MM.1S (cell line): ENCODE results near the gene HEMK1.
A peak's percentile ranks its signal among the peaks of the same experiment; 100 is the strongest.

Experiments
- DNase-seq: peaks from one replicate; pipeline ENCODE4 v3.0.0-alpha.2; 2015
- H2AFZ ChIP-seq: fragments of 300-600 bp; sonication (generic); 2 replicates; pipeline ENCODE4 v1.6.0; 2016; ENCODE audit warnings: antibody characterized with exemption, low read length
- H3F3A ChIP-seq: fragments of 300-600 bp; sonication (generic); 2 replicates; pipeline ENCODE4 v1.6.1; 2016; ENCODE audit warnings: mild to moderate bottlenecking, antibody characterized with exemption, low read length, moderate library complexity, mixed read lengths; ENCODE audit not compliant: insufficient read depth
- H3K27ac ChIP-seq: fragments of 300-600 bp; sonication (generic); 2 replicates; pipeline ENCODE4 v1.5.1; 2016; ENCODE audit warnings: mild to moderate bottlenecking, low read length
- H3K27me3 ChIP-seq: fragments of 300-600 bp; sonication (generic); replicated peaks from 2 replicates; pipeline ENCODE4 v1.6.0; 2016; ENCODE audit warnings: low read length; ENCODE audit not compliant: insufficient read depth
- H3K36me3 ChIP-seq: fragments of 300-600 bp; sonication (generic); replicated peaks from 2 replicates; pipeline ENCODE4 v1.6.1; 2016; ENCODE audit warnings: mild to moderate bottlenecking, low read length, mixed read lengths; ENCODE audit not compliant: insufficient read depth
- H3K4me1 ChIP-seq: fragments of 300-600 bp; sonication (generic); 2 replicates; pipeline ENCODE4 v1.6.1; 2016; ENCODE audit warnings: low read length, mixed read lengths
- H3K4me2 ChIP-seq: fragments of 300-600 bp; sonication (generic); 2 replicates; pipeline ENCODE4 v1.6.0; 2016; ENCODE audit warnings: low read depth, low read length
- H3K4me3 ChIP-seq: fragments of 300-600 bp; sonication (generic); 2 replicates; pipeline ENCODE4 v1.5.1; 2016; ENCODE audit warnings: low read length, mixed read lengths
- H3K79me2 ChIP-seq: fragments of 300-600 bp; sonication (generic); 2 replicates; pipeline ENCODE4 v1.6.1; 2016; ENCODE audit warnings: mixed run types, low read length, mixed read lengths
- H3K9ac ChIP-seq: fragments of 300-600 bp; sonication (generic); 2 replicates; pipeline ENCODE4 v1.6.1; 2016; ENCODE audit warnings: low read length, mixed read lengths
- H3K9me2 ChIP-seq: fragments of 300-600 bp; sonication (generic); replicated peaks from 2 replicates; pipeline ENCODE4 v1.6.1; 2016; ENCODE audit warnings: mild to moderate bottlenecking, low read length, mixed read lengths; ENCODE audit not compliant: insufficient read depth
- H3K9me3 ChIP-seq: fragments of 300-600 bp; sonication (generic); replicated peaks from 2 replicates; pipeline ENCODE4 v1.6.1; 2016; ENCODE audit warnings: mild to moderate bottlenecking, low read length, mixed read lengths; ENCODE audit not compliant: insufficient read depth
- H4K20me1 ChIP-seq: fragments of 300-600 bp; sonication (generic); 2 replicates; pipeline ENCODE4 v1.6.1; 2016; ENCODE audit warnings: mild to moderate bottlenecking, low read length, moderate library complexity, mixed read lengths; ENCODE audit not compliant: insufficient read depth
- EZH2 ChIP-seq: fragments of 300-600 bp; sonication (generic); optimal IDR thresholded peaks from 2 replicates; pipeline ENCODE3; 2017; ENCODE audit warnings: low read depth, mild to moderate bottlenecking, antibody characterized with exemption, low read length, mixed read lengths
- EZH2phosphoT487 ChIP-seq: fragments of 300-600 bp; sonication (generic); IDR thresholded peaks from 2 replicates; pipeline ENCODE4 v1.6.1; 2018; ENCODE audit warnings: antibody characterized with exemption, low read length
- TF ChIP-seq, protein P1 (sequence below): fragments of 300-600 bp; sonication (generic); IDR thresholded peaks from 2 replicates; pipeline ENCODE4 v1.5.1; 2016; ENCODE audit warnings: antibody characterized with exemption, low read length, mixed read lengths

The HEMK1 gene

DNA sequence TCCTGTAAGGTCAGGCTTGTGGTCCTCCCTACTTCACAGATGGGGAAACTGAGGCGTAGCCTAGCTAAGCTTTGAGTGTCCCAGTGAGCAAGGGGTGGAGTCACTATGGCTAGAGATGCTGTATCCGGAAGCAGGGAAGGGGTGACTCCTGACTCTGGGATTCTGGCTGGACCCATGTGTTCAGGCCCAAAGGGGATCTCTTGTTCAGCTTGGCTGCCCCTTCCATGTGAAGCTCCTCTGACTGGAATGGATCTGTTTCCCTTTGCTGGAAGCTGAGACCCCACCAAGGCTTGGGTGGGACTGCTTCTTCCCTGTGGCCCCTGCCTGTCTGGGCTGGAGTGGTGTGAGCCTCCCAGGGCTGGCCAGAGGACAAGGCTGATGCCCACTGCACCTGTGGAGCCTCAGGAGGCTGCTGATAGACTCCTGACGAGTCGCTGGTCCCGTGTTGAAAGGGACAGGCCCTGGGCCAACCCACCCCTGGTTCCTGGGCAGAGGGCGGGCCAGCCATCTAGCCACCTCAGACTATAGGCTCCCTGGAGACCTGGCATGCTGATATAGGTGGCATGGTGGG, 48.7 kb downstream of the HEMK1 start:
- no peak for DNase-seq
- peaks cover 12% of the 10 kb centered on the region for H3F3A ChIP-seq
- peak overlapping the region; percentile 96 for H2AFZ ChIP-seq
- TF ChIP-seq EZH2 (no peak), EZH2phosphoT487 (no peak)
- TF ChIP-seq, protein P1, sequence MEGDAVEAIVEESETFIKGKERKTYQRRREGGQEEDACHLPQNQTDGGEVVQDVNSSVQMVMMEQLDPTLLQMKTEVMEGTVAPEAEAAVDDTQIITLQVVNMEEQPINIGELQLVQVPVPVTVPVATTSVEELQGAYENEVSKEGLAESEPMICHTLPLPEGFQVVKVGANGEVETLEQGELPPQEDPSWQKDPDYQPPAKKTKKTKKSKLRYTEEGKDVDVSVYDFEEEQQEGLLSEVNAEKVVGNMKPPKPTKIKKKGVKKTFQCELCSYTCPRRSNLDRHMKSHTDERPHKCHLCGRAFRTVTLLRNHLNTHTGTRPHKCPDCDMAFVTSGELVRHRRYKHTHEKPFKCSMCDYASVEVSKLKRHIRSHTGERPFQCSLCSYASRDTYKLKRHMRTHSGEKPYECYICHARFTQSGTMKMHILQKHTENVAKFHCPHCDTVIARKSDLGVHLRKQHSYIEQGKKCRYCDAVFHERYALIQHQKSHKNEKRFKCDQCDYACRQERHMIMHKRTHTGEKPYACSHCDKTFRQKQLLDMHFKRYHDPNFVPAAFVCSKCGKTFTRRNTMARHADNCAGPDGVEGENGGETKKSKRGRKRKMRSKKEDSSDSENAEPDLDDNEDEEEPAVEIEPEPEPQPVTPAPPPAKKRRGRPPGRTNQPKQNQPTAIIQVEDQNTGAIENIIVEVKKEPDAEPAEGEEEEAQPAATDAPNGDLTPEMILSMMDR, result no peak
- H3K36me3 ChIP-seq, result no peaks in the 10 kb centered on the region
- no peaks in the 10 kb centered on the region for H3K27me3 ChIP-seq
- peak overlapping the region; percentile 81 for H3K4me2 ChIP-seq
- no peaks in the 10 kb centered on the region for H4K20me1 ChIP-seq
- H3K9me2 ChIP-seq, result no peaks in the 10 kb centered on the region
- H3K27ac ChIP-seq, result no peak overlapping the region
- no peaks in the 10 kb centered on the region for H3K9me3 ChIP-seq
- peaks cover 20% of the 10 kb centered on the region for H3K4me1 ChIP-seq
- H3K4me3 ChIP-seq, result peak overlapping the region; percentile 90
- peak overlapping the region; percentile 90 for H3K9ac ChIP-seq
- peaks cover 12% of the 10 kb centered on the region for H3K79me2 ChIP-seq

DNA sequence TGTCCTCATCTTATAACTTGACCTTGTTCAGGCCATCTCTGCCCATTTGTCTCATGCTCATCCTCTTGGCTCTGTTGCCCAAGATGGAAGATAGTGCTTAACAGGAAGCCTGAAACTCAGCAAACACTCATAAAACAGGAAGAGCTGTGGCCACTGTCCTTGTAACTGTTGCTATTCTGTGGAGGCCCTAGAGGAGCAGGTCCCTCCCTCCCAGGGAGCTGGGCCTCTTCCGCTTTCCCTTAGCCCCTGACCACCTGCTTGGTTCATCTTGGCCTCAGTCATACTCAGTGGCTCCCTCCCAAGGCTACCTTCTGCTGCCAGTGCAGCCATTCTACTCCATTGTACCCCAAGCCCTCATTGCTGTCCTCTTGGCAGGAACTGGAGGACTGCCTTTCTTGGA, 51.1 kb downstream of the HEMK1 start:
- TF ChIP-seq, protein P1, result no peak
- TF ChIP-seq EZH2 (no peak), EZH2phosphoT487 (no peak)
- no peak for DNase-seq
- Histone ChIP-seq H3K27ac (no peak overlapping the region), H4K20me1 (no peaks in the 10 kb centered on the region), H3K79me2 (peaks cover 15% of the 10 kb centered on the region), H3K9me2 (no peaks in the 10 kb centered on the region), H3K27me3 (no peaks in the 10 kb centered on the region), H3K36me3 (no peaks in the 10 kb centered on the region), H3K9me3 (no peaks in the 10 kb centered on the region), H3K4me2 (no peak overlapping the region), H3F3A (peaks cover 7% of the 10 kb centered on the region), H2AFZ (no peak overlapping the region), H3K4me1 (peaks cover 28% of the 10 kb centered on the region), H3K9ac (no peak overlapping the region), H3K4me3 (no peak overlapping the region)

DNA sequence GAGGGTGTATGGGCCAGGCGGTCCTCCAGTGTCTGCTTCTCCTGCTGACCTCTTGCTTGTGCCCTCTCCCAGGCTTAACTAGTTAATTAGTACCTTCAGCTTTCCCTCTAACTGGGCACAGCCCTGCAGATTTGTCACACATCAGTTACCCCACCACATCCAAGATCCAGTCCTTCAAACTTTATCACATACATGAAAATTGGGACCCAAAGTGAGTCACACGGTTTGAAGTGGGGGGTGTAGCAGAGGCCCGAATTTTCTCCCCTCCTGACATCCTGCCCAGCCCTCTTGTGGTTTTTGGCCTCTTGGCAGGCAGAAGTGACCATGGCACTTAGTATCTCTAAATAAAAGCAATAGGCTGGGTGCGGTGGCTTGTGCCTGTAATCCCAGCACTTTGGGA, 51.5 kb downstream of the HEMK1 start:
- H3K4me3 ChIP-seq, result no peak overlapping the region
- TF ChIP-seq, protein P1, result no peak
- TF ChIP-seq EZH2phosphoT487, result no peak
- no peak for TF ChIP-seq EZH2
- no peak overlapping the region for H2AFZ ChIP-seq
- H3K79me2 ChIP-seq, result peaks cover 18% of the 10 kb centered on the region
- no peaks in the 10 kb centered on the region for H3K27me3 ChIP-seq
- H3K9me3 ChIP-seq, result no peaks in the 10 kb centered on the region
- no peak overlapping the region for H3K4me2 ChIP-seq
- no peak overlapping the region for H3K9ac ChIP-seq
- no peak for DNase-seq
- no peaks in the 10 kb centered on the region for H4K20me1 ChIP-seq
- H3F3A ChIP-seq, result peaks cover 7% of the 10 kb centered on the region
- peaks cover 26% of the 10 kb centered on the region for H3K4me1 ChIP-seq
- no peaks in the 10 kb centered on the region for H3K9me2 ChIP-seq
- H3K36me3 ChIP-seq, result no peaks in the 10 kb centered on the region
- no peak overlapping the region for H3K27ac ChIP-seq
